HL-60 (cell line): ENCODE data around the gene SNX10.

ENCODE experiments used
- CTCF ChIP-seq: IDR thresholded peaks from one replicate; pipeline ENCODE4 v1.5.1; 2011; ENCODE audit warnings: low read length, control low read depth, inconsistent platforms; ENCODE audit not compliant: insufficient read depth
- POLR2AphosphoS5 ChIP-seq: IDR thresholded peaks from 2 replicates; pipeline ENCODE4 v1.6.1; 2012; ENCODE audit warnings: low read depth

- TF ChIP-seq POLR2AphosphoS5: no peak
- TF ChIP-seq CTCF: peak; percentile 49
Observed at GRCh38 chr7:26365077-26365900, 73.6 kb downstream of the SNX10 start.
